ENCODE results near the gene SYT14.
"Not testable (repeated sequence)": the region's sequence is repeated elsewhere in the genome, so short reads cannot be mapped to it uniquely, and the experiment has no call there.

Gene SYT14

DNA sequence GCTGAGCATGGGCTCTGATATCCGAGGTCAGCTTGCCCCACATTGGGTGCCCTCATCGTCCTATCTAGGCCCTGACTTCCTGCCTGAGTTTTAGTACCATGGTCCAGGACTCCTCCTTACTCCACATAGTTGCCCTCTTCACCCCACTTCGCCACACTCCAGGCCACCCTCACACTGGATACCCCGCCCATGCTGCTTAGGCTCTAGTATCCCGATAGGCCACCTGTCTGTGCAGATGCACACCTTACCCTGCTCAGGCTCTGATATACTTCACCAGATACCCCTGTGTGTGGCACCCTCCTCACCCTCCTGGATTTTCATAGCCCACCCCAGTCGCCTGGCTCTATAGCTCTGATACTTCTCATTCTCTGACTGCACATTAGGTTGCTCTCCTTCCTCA lies 149.0 kb downstream of the SYT14 start:
- no peaks in the 10 kb centered on the region for H3K4me1 ChIP-seq (ENCODE audit: insufficient read depth, insufficient read length)
- H3K27me3 ChIP-seq (ENCODE audit: insufficient read depth, insufficient read length): no peaks in the 10 kb centered on the region
- TF ChIP-seq YY1 (IDR thresholded peaks at IDR 0.05; ENCODE audit: insufficient read depth, insufficient read length): no peak
- TF ChIP-seq ZNF274 (IDR thresholded peaks at IDR 0.05; ENCODE audit: low read depth, low read length): no peak
- TF ChIP-seq SUZ12 (IDR thresholded peaks at IDR 0.05; ENCODE audit: extremely low read depth, insufficient read depth, insufficient read length): no peak
- no peaks in the 10 kb centered on the region for H3K36me3 ChIP-seq (ENCODE audit: insufficient read depth, insufficient read length, low read length)
- no peak for DNase-seq (ENCODE audit: low read depth, low spot score)
- H3K9me3 ChIP-seq (ENCODE audit: insufficient read depth, low read length): peaks cover 6% of the 10 kb centered on the region
- no peak overlapping the region for H3K4me3 ChIP-seq (ENCODE audit: insufficient read length, low read depth)
- no peak overlapping the region for H3K9ac ChIP-seq (ENCODE audit: insufficient read length, low read depth)

DNA sequence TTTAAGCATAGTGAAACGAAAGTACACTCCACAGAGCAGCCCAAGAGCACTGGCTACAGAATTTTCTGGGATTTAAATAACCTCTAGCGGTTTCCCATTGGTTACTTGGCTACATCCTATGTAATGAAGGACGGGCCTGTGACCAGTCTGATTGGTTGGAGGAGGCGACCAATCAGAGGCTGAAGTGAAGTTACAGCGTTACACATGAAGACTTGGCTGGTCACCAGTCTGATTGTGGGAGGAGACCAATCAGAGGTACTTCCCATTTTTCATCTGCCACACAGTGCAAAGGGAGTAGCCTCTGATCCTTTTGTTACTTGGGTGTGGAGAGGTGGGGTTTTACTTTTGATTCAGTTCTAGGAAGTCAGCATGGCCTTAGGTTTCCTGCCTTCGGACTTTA lies 151.8 kb downstream of the SYT14 start:
- Histone ChIP-seq H3K4me1 (ENCODE audit: insufficient read depth, insufficient read length) (no peaks in the 10 kb centered on the region), H3K27me3 (ENCODE audit: insufficient read depth, insufficient read length) (no peaks in the 10 kb centered on the region), H3K36me3 (ENCODE audit: insufficient read depth, insufficient read length, low read length) (no peaks in the 10 kb centered on the region), H3K9ac (ENCODE audit: insufficient read length, low read depth) (no peak overlapping the region), H3K4me3 (ENCODE audit: insufficient read length, low read depth) (no peak overlapping the region), H3K9me3 (ENCODE audit: insufficient read depth, low read length) (peaks cover 6% of the 10 kb centered on the region)
- no peak for DNase-seq (ENCODE audit: low read depth, low spot score)
- TF ChIP-seq ZNF274 (IDR thresholded peaks at IDR 0.05; ENCODE audit: low read depth, low read length): no peak
- no peak for TF ChIP-seq SUZ12 (IDR thresholded peaks at IDR 0.05; ENCODE audit: extremely low read depth, insufficient read depth, insufficient read length)
- no peak for TF ChIP-seq YY1 (IDR thresholded peaks at IDR 0.05; ENCODE audit: insufficient read depth, insufficient read length)

DNA sequence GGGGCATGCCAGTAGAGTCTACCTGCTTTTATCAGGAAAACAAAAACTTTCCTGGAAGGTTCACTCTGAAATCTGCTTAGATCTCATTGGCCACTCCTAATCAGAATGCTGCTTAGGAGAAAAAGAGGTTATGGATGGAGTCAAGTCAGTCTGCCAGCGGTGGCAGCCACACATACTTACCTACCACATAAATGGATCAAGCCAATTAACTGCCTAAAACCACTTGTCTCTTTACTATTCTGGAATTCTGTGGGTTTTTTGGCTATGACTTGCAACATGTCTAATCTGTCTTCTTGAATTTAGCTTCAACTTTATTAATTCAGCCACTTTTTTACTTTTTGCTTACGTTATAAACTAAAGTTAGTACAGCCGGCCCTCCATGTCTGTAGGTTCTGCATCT lies 154.3 kb downstream of the SYT14 start:
- DNase-seq (ENCODE audit: low read depth, low spot score): no peak
- no peaks in the 10 kb centered on the region for H3K36me3 ChIP-seq (ENCODE audit: insufficient read depth, insufficient read length, low read length)
- no peak for TF ChIP-seq ZNF274 (IDR thresholded peaks at IDR 0.05; ENCODE audit: low read depth, low read length)
- no peak for TF ChIP-seq SUZ12 (IDR thresholded peaks at IDR 0.05; ENCODE audit: extremely low read depth, insufficient read depth, insufficient read length)
- no peak for TF ChIP-seq YY1 (IDR thresholded peaks at IDR 0.05; ENCODE audit: insufficient read depth, insufficient read length)
- peaks cover 6% of the 10 kb centered on the region for H3K9me3 ChIP-seq (ENCODE audit: insufficient read depth, low read length)
- no peaks in the 10 kb centered on the region for H3K4me1 ChIP-seq (ENCODE audit: insufficient read depth, insufficient read length)
- H3K4me3 ChIP-seq (ENCODE audit: insufficient read length, low read depth): no peak overlapping the region
- H3K27me3 ChIP-seq (ENCODE audit: insufficient read depth, insufficient read length): no peaks in the 10 kb centered on the region
- H3K9ac ChIP-seq (ENCODE audit: insufficient read length, low read depth): no peak overlapping the region

DNA sequence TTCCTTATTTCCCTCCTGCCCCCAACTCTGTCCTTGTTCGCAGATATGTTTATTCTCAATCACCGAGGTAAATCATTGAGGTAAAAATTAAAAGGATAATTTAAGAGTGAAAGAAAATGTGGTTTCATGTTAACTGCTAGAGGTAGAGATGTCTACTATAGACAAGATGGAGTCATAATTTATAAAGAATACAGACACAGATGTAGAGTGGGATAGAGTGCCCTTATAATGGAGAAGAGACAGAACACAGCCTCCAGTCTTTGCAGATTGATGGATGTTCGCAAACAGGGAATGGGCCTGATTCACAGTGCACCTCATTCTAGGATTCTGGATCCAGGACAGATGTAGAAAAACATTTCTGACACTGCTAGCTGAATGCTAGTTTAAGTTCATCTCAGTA lies 155.4 kb downstream of the SYT14 start:
- Histone ChIP-seq H3K4me3 (ENCODE audit: insufficient read length, low read depth) (no peak overlapping the region), H3K36me3 (ENCODE audit: insufficient read depth, insufficient read length, low read length) (no peaks in the 10 kb centered on the region), H3K27me3 (ENCODE audit: insufficient read depth, insufficient read length) (no peaks in the 10 kb centered on the region), H3K9me3 (ENCODE audit: insufficient read depth, low read length) (peaks cover 10% of the 10 kb centered on the region), H3K9ac (ENCODE audit: insufficient read length, low read depth) (no peak overlapping the region), H3K4me1 (ENCODE audit: insufficient read depth, insufficient read length) (no peaks in the 10 kb centered on the region)
- TF ChIP-seq SUZ12 (IDR thresholded peaks at IDR 0.05; ENCODE audit: extremely low read depth, insufficient read depth, insufficient read length) (no peak), ZNF274 (IDR thresholded peaks at IDR 0.05; ENCODE audit: low read depth, low read length) (no peak), YY1 (IDR thresholded peaks at IDR 0.05; ENCODE audit: insufficient read depth, insufficient read length) (no peak)
- DNase-seq (ENCODE audit: low read depth, low spot score): no peak

DNA sequence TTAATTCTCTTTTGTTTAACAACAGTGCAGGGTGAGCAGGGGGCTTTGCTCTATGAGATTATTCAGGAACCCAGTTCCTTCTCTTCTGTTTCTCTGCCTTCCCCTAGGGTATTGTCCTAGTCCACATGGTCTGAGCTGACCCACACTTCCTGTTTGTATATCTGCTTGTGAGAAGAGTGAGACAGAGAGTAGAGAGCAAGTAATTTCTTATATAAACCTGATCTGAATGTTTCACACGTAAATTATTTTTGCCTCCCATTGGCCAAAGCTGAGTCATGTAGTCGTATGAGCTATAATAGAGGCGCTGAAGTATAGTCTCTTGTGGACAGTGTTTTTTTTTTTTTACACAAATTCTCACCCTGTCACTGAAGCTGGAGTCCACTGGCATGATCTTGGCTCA lies 160.3 kb downstream of the SYT14 start:
- Histone ChIP-seq H3K4me1 (ENCODE audit: insufficient read depth, insufficient read length) (no peaks in the 10 kb centered on the region), H3K4me3 (ENCODE audit: insufficient read length, low read depth) (no peak overlapping the region), H3K36me3 (ENCODE audit: insufficient read depth, insufficient read length, low read length) (no peaks in the 10 kb centered on the region), H3K27me3 (ENCODE audit: insufficient read depth, insufficient read length) (no peaks in the 10 kb centered on the region), H3K9me3 (ENCODE audit: insufficient read depth, low read length) (peaks cover 4% of the 10 kb centered on the region; the same call in 1 of the 2 replicates), H3K9ac (ENCODE audit: insufficient read length, low read depth) (no peak overlapping the region)
- no peak for TF ChIP-seq SUZ12 (IDR thresholded peaks at IDR 0.05; ENCODE audit: extremely low read depth, insufficient read depth, insufficient read length)
- DNase-seq (ENCODE audit: low read depth, low spot score): no peak

DNA sequence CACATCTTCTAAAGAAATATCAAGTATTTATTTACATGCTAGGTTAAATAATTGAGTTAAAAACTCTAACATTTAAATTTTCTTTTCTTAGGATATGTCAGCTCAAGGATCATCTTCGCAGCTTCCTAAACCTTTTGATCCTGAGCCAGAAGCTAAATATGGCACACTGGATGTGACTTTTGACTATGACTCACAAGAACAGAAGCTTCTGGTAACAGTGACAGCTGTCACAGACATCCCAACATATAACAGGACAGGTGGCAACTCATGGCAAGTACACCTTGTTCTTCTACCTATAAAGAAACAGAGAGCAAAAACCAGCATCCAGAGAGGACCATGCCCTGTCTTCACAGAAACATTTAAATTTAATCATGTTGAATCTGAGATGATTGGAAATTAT lies 161.9 kb downstream of the SYT14 start:
- no peaks in the 10 kb centered on the region for H3K27me3 ChIP-seq (ENCODE audit: insufficient read depth, insufficient read length)
- H3K9ac ChIP-seq (ENCODE audit: insufficient read length, low read depth): no peak overlapping the region
- no peaks in the 10 kb centered on the region for H3K36me3 ChIP-seq (ENCODE audit: insufficient read depth, insufficient read length, low read length)
- no peaks in the 10 kb centered on the region for H3K4me1 ChIP-seq (ENCODE audit: insufficient read depth, insufficient read length)
- no peak for DNase-seq (ENCODE audit: low read depth, low spot score)
- peaks cover 4% of the 10 kb centered on the region; the same call in 1 of the 2 replicates for H3K9me3 ChIP-seq (ENCODE audit: insufficient read depth, low read length)
- H3K4me3 ChIP-seq (ENCODE audit: insufficient read length, low read depth): no peak overlapping the region
- TF ChIP-seq SUZ12 (IDR thresholded peaks at IDR 0.05; ENCODE audit: extremely low read depth, insufficient read depth, insufficient read length) (no peak), ZNF274 (IDR thresholded peaks at IDR 0.05; ENCODE audit: low read depth, low read length) (no peak), YY1 (IDR thresholded peaks at IDR 0.05; ENCODE audit: insufficient read depth, insufficient read length) (no peak)

DNA sequence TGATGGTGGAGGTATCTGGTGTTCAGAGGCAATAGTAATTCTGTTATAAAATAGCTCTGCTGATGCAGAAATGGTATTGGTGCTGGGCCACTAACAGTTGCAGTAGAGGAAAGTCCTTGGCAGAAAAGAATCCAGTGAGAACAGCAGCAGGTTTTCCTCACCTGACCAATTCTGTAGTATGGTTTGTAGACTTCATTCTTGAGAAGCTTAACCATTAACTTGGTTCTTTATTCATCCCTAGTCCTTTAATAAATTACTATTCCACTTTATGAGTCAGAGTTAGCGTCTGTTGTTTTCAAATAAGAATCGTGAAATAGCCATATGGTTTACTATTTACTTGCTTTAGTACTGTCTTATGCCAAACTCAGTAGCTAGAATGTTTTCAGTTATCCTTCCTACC lies 166.1 kb downstream of the SYT14 start:
- DNase-seq (ENCODE audit: low read depth, low spot score): no peak
- no peaks in the 10 kb centered on the region for H3K9me3 ChIP-seq (ENCODE audit: insufficient read depth, low read length)
- H3K4me3 ChIP-seq (ENCODE audit: insufficient read length, low read depth): no peak overlapping the region
- no peak for TF ChIP-seq SUZ12 (IDR thresholded peaks at IDR 0.05; ENCODE audit: extremely low read depth, insufficient read depth, insufficient read length)
- TF ChIP-seq YY1 (IDR thresholded peaks at IDR 0.05; ENCODE audit: insufficient read depth, insufficient read length): no peak
- TF ChIP-seq ZNF274 (IDR thresholded peaks at IDR 0.05; ENCODE audit: low read depth, low read length): no peak
- H3K27me3 ChIP-seq (ENCODE audit: insufficient read depth, insufficient read length): no peaks in the 10 kb centered on the region
- no peaks in the 10 kb centered on the region for H3K36me3 ChIP-seq (ENCODE audit: insufficient read depth, insufficient read length, low read length)
- no peak overlapping the region for H3K9ac ChIP-seq (ENCODE audit: insufficient read length, low read depth)
- no peaks in the 10 kb centered on the region for H3K4me1 ChIP-seq (ENCODE audit: insufficient read depth, insufficient read length)

DNA sequence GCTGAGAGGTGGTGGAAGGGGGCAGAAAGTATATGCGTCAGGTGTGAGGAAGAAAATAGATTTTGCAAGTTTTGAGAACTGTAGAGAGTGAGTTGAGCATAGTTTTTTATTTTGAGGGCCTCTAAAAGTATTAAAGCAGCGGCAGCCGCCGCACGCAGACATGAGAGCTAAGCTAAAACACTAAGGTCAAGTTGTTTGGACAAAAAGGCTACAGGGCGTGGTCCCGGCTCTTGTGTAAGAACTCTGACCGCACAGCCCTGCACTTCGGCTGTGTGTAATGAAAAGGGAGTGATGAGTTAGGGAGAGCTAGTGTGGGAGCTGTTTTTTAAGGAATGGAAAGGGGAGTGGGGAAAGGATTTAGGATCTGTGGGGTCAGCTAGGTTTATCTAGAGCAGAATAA lies 174.9 kb downstream of the SYT14 start:
- not testable (repeated sequence) for H3K4me1 ChIP-seq (ENCODE audit: insufficient read depth, insufficient read length); H3K27me3 ChIP-seq (ENCODE audit: insufficient read depth, insufficient read length); H3K4me3 ChIP-seq (ENCODE audit: insufficient read length, low read depth); H3K36me3 ChIP-seq (ENCODE audit: insufficient read depth, insufficient read length, low read length); DNase-seq (ENCODE audit: low read depth, low spot score); H3K9ac ChIP-seq (ENCODE audit: insufficient read length, low read depth)
- H3K9me3 ChIP-seq (ENCODE audit: insufficient read depth, low read length): peaks cover 42% of the 10 kb centered on the region

Measured in NT2/D1 (cell line).